H4 (cell line): Measurements from ENCODE around the gene ABLIM1. TPM values are rescaled to one million over a fixed set of nuclear protein-coding genes. Genes with fewer than 3 reads are reported as not detected.
A peak's percentile ranks its signal among the peaks of the same experiment; 100 is the strongest.

Source experiments
- DNase-seq: peaks from one replicate; pipeline ENCODE4 v3.0.0-alpha.2; 2015; ENCODE audit warnings: low spot score
- total RNA-seq: library from RNA; depleted of rRNA; stranded (reverse); fragments of >200 nt; shearing (Covaris generic); gene quantifications from 2 replicates; pipeline ENCODE4 v1.2.3, GENCODE V29; 2014

The ABLIM1 gene
- total RNA-seq, 1 experiment from 2014 or later = 1.2 TPM

DNA sequence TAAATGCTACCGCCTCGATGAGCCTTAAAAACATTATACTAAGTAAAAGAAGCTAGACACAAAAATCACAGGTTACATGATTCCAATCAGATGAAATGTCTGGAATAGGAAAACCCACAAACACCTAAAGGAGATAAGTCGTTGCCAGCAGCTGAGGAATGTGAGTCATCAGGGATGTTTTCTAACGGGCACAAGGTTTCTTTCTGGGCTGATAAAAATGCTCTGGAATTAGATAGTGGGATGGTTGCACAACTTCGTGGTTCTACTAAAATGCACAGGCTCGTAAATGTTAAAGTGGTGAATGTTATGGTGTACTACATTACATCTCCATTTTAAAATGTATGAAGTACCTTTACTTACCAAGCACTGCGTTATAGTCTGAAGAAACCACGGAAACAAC lies 9.7 kb downstream of the ABLIM1 start:
- DNase-seq = peak; percentile 30

DNA sequence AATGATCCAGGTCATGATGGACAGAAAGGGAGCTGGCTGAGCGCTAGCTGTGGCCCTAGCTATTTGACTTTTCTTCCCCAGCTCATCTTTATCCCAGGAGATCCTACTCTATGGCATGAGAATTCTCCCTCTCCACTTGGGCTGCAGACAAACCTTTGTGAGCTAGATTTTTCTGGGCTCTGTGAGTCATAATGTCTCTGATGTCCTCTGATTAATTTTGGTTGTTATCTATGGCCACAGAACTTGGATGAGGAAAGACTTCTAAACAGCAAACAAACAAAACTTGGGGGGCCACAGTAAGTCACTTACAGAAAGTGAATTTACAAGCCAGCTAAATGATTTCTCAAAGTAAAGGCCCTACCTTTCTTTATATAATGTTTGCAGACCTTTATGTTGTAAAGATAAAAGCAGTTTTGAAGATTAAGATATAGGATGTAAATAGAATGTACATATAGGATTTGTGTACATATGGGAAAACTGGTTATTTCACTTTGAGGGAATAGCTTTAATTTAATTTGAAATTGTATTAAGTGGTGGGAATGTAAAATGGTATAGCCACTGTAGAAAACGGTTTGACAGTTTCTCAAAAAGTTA lies 10.4 kb downstream of the ABLIM1 start:
- DNase-seq = no peak

DNA sequence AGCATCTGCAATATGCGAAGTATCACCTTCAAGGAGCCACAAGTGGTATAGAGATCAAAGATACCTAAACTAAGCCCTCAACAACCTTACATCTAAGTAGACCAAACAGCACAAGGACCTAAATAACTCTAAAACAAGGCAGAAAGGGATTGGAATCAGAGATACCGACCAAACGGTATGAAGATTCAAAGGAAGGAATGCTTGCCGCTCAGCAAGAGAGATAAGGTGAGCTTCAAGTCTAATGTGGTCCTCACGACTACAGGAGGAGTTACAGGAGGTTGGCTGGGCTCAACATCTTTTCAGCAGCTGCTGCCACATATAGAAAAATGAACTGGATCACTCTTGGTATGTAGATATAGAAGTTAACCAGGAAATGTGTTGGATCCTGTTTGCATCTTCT lies 11.6 kb downstream of the ABLIM1 start:
- no peak for DNase-seq

DNA sequence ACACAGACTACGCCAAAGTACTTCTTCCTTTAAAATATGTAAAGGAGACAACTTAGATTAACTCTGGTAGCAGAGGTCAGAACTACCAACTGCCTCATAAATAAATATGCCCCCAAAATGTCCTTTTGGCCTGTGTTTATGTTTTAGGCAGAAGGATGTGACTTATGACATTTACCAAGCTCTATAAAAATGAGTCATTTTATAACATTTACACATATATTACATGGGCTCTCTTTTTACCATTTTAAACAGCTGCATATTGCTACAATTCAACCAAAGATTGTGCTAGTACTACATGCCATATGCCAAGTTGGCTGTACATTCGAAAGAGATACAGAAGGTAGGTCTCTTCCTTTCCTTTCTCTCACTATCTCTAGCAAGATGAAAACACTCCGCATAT lies 12.4 kb downstream of the ABLIM1 start:
- no peak for DNase-seq

DNA sequence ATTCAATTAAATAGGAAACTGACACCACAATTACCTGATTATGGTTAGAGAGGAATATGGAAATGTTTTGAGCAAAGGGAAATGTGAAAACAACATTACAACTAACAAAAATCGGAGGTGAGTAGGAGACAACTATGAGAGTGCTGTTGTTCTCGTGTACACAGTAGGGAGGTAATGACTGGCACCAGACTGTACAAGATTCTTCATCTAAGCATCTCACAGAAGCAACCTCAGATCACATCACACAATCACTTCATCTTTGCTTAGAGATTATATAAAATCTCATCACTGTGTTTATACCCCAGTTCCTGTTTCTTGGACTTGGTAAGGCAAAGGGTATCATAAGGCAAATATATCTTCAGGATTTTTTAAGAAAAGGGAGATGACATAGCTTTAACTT lies 14.9 kb downstream of the ABLIM1 start:
- DNase-seq = no peak

DNA sequence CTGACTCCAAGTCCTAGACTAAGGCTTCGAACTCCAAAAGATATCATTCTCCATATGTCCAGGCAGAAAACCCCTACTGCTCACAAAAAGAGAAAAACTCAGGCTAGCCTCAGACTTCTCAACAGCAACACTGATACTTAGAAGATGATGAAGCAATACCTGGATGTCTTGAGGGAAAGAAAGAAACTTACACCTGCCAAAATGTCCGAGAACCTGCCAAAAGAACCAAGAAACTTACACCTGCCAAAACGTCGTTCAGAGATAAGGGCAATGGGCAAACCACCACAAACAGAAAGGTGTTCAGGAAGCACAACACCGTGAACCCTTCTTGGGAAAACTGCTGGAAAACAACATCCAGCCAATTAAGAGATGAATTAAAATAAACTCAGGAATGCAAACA lies 15.3 kb downstream of the ABLIM1 start:
- no peak for DNase-seq

DNA sequence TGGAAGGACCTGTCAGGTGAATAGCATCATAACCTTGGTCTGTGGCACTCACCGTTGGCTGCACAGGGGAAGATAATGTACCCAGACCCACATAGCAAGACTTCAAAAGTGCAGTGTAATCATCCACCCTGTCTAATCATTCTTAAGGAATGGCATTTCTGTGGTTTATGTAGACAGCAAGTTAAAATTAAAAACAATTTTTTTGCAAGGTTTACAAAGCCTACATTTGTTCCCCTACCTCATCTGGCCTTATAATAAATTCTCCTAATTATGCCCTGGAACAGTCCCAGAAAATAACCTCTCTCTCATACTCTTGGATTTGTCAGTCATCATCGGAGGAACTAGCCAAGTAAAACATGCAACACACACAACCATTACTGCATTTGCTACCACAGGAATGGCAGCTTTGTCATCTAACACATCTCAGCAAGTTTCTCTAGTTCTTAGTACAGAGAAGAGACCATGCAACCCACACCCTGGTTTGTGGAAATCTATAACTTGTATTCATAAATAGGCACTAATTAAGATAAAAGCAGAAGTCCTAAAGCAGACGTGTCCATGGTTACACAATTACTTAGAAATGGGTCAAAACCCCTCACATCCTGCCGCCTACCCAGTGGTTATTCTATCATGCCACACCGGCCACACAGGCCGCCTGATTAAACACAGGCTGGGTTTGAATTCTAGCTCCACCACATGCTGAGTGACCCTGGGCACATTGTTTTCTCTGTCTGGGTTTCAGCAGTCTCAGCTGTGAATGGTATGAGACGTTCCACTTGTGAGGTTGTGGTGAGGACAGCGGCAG lies 19.1 kb downstream of the ABLIM1 start:
- DNase-seq = peak; percentile 88

DNA sequence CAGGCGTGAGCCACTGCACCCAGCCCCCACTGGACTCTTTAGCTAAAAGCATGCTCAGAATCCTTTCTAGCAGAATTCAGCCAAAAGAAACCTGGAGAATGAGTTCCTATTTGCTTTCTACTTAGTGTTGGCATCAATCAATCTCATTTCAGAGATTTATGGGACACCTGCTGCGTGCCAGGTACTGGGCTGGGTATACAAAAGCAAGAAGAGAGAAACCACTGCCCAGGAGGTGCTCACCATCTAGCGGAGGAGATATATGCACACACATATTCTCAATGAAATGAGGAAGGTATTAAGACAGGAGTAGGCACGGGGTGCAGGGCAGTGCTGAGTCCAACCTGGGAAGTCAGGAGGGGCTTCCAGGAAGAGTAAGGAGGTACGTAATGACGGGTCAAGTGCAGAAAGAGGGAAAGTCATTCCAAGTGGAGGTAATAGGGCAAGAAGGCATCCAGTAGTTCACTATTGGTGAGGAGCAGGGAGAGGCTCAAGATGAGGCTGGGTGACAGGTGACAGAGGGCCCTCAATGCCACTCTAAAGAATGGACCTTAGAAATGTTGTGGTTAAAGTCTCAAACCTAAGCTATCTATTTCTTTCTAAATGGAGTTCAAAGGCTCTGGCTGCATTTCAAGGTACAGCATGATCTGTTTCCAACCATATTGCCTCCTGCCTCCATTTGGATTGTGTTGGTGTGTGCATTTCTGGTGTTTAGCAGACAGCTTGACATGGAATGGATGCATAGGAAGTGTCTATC lies 22.1 kb downstream of the ABLIM1 start:
- no peak for DNase-seq

DNA sequence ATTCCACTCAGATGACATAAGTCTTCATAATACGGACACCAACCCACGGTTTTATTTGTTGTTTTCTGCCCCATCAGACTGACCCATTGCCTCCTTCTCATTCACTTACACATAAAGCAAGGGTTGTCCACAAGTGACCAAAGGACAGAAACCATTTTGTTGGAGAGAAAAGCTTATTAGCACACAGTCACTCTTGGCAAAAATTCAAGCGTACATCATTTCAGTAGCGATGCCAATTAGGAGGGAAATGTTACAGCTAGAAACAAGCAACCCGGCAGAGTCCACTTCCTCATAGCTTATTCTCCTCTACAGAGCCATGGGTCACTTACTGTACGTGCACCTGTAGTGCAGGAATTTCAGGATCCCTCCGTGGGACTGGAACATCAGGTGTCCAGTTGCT lies 23.0 kb downstream of the ABLIM1 start:
- DNase-seq = no peak

DNA sequence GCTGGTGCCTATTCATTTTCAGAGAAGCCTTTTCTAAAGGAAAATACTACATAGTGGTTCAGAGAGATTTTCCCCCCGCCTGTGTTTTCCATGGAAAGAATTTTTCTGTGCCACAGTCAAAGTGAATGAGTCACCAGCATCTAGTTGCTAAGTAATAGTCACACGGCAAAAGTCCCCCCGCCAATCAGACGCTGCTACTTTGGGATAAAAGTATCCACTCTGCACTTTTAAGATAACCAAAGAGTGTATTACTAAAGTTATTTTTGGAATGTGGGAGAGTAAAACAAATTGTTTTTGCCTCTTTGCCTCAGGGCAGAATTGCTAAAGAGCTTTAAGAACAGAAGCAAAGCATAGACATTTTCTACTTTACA lies 23.5 kb downstream of the ABLIM1 start:
- peak; percentile 94 for DNase-seq

DNA sequence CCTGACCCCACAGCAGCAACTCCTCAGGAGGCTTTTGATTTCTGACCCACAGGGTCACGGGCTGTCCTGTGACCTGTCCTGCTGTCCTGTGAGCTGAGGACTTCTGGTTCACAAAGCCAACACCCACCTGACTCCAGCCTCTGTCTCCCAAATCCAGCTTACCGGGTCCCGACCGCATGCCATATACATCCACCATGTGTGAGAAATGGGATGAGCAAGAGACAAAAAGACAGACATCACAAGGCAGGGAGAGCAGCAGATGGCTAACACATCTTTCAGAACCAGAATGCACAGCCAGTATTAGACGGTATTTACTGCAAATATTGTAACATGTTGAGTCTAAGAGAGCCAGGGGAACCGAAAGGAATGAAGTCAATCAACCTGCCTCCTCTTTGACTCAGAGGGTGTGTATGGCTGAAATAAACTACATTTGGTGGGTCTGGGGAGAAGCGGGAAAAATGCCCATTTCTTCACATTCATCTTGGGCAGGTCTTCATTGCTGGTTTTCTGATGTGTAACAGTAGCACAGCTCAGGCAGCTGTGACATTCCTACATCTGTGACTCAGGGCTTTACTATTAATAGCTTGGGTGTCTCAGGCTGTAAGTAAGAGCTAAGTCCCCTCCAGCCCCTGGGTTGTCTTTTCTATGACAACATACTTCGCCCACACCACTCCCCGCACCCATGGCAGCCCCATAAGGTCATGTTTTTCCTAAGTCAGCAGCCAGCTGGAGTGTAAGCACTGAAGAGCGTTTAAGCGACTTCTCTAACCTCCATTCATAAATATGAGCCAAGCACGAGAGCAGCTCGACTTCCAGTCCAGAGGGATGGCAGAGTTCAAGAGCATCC lies 25.0 kb downstream of the ABLIM1 start:
- DNase-seq = peak; percentile 90

DNA sequence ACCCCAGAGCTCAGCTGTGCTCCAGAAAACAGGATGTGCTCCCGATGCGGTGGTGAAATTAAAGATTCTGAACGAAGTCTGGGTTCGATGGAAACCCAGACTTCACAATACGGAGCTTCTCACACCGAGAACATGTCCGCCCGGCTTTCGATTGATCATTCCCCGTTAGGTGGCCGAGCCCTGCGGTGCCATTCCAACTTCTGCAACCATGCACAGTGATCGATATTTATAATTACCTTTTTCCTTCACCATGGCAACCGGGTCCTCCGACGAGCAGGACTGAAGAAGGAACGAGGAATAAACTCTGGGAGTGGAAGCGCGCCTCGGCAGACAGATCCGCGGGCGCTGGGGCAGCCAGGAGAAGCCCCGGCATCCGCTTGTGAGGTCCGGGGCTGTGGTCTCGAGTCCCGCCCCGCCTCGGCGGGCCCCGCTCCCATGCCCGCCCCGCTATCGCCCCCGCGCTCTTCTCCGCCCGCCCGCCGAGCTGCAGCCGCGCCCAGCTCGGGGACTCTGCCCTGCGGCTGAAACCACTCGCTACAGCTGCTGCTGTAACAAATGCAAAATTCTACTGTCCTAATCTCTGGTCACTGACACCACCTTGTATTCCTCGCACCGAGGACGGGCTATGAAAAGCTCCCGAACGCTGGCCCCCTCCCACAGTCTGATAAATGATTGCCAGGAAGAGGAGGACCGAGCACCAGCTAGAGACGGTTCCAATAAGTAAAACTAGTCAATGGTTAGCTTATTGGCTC lies 26.2 kb downstream of the ABLIM1 start:
- DNase-seq = no peak

DNA sequence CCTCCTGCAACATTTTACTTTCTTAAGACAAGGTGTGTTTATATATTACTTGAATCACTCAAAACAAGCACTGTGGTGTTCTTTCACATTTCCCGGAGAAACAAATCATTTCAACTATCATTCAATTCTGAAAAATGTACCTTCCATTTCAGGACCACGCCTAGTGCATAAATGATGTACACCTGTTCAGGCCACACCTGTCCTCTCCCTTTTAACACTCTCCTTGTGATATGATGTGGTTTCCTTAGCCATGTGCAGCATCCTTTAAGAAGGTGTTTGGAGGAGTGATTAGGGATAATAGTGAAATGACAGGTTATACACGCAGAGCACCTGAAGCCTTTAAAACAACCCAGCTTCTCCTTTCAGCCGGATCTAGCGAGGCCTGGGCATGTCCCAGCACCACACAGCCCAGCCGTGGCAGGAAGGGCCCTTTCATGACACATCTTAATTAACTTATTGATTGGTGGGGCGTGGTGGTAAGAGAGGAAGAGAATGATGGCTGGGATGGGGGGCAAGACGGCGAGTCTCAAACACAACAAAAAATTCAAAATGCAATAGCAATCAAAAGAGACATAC lies 26.9 kb downstream of the ABLIM1 start:
- no peak for DNase-seq

DNA sequence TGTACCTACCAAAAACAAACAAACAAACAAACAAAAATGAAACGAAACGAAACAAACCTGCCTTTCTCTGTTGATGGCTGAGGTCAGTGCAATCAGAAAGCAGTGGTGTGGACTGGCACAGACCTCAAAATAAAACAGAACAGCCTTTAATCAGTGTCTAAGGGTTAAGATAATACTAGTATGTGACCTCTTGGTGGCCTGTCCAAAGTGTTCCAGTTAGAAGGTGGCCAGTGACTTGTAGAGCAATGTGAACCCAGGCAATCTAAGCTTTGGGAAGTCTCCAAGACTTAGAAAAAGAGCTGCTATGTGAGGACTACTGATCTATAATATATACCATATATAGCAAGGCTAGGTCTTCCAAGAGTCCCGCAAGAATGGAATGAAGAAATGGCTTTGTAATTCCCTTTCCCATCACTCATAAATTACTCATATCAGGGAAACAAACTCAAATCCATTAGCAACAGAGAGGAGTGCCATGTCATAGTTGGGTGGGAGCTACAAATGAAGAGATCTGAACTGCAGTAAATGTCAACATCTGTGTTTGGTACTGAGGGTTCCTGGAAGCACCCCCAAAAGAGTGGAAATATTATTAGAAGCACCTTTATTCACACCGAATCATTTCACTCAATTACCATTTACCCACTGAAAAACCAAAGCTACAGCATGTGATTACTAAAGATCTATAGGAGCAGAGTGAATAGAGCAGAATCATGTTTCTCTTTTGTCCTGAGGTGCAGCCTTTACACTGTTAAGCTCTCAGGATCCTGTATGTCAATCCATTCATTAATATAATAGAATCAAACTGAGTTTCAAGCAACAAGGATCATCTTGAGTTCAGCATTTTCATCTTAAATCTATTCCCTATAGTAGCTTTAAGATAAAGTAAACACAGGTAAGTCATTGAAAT lies 28.0 kb downstream of the ABLIM1 start:
- no peak for DNase-seq

DNA sequence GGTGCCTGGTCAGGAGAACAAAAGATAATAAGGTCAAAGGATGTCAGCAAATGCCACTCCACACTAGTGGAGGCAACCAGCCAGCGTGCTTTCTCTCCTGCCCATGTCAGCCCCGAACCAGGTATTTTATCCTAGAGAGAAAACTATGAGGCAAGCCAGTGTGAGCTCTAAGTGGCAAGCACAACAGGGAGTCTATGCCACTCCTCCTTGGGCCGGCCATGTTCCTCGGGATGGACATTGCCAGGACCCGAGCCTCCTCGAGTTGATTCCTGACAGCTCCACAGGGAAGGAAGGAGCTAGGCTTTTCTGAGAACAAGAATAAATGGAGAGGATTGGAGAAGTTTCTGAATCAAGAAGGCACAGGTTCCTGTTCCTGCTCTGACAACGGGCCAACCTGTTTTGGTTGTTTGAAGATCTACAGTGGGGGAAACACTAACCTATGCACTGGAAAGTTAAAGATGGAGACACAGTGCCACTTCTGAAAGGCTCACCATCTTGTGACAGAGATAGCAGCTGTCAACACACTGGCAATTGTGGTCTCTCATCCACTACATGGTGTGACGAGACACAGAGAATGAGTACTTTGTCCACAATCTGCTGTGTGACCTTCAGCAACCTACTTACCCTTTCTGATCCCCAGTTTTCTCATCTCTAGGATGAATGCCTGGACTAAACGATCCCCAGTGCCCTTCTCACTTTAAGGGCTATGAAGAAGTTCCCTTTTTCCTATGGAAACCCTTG lies 28.8 kb downstream of the ABLIM1 start:
- DNase-seq = no peak

DNA sequence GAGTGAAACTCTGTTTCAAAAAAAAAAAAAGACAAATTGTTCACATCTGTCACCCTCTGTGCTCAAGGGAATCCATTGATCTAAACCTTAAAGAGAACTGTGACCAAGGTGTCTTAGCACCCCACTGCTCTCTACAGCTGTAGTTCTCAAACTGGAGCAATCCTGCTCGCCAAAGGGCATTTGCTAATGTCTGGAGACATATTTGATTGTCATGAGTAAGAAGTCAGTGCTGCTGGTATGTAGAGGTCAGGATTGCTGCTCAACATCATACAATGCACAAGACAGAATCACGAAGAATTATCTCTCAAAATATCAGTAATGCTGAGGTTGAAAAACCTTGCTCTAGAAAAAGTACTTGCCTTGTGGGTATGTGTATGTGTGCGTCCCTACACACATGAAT lies 30.0 kb downstream of the ABLIM1 start:
- no peak for DNase-seq

DNA sequence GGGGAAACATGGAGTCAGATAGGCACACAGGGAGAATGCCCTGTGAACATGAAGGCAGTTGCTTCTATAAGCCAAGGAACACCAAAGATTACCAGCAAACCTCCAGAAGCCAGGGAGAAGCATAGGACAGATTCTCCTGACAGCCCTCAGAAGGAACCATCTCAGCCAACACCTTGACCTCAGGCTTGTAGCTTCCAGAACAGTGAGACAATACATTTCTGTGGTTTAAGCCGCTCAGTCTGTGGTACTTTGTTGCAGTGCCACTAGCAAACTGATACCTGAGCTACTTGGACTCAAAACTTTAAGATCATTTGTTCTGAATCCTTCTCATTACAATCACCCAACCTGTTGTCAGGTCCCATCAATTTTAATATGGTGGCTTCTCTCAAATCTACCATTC lies 31.2 kb downstream of the ABLIM1 start:
- DNase-seq = no peak

DNA sequence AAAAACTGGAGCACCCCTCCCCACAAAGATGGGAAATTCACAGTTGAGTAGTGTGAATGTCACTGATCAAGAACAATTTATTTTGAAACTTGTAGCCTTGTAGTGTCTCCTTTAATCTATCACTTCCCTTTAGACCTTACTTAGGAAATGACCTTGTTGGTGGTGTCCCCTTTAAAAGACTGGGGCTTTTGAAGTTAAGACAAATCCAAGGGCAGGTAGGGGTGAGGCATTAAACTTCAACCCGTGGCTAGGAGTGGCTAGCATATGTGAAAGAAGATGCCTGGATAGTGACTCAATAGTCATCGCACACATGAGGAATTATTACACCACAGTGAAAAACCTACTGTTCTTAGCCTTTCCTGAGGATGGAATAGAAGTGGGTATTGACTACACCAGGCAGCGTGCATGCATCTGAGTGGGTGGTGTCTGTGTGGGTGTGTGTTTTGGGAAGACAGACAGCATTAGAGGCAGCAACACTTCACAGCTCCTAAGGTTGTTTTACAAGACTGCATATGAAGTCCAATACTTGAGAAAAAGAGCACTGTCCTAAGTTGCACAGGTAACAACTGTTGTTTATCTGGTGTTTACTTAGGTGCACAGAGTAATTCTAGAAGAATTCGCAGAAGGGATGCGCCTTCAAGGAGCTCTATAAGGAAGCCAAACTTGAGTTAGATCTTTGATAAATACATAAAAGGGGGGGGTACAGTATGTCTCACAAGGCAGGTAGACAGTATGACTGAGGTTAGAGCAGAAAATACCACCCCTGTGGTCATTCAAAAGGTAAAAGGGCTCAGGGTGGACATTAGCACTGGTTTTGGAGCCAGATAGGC lies 32.9 kb downstream of the ABLIM1 start:
- DNase-seq = no peak
